SK-N-MC (cell line): ENCODE measurements around the gene SMPD3.

Source experiments
- EZH2 ChIP-seq: fragments of 200-600 bp; sonication (generic); IDR thresholded peaks from one replicate; pipeline ENCODE4 v1.6.1; 2017; ENCODE audit warnings: antibody characterized with exemption
- FOXP2 ChIP-seq: optimal IDR thresholded peaks from 2 replicates; pipeline ENCODE3; 2011; ENCODE audit warnings: mild to moderate bottlenecking, moderate library complexity; ENCODE audit not compliant: insufficient read depth; ENCODE audit errors: extremely low read length, control extremely low read depth
- POLR2AphosphoS5 ChIP-seq: IDR thresholded peaks from 2 replicates; pipeline ENCODE4 v1.6.1; 2012; ENCODE audit warnings: mild to moderate bottlenecking, low read depth, low read length, borderline replicate concordance

DNA sequence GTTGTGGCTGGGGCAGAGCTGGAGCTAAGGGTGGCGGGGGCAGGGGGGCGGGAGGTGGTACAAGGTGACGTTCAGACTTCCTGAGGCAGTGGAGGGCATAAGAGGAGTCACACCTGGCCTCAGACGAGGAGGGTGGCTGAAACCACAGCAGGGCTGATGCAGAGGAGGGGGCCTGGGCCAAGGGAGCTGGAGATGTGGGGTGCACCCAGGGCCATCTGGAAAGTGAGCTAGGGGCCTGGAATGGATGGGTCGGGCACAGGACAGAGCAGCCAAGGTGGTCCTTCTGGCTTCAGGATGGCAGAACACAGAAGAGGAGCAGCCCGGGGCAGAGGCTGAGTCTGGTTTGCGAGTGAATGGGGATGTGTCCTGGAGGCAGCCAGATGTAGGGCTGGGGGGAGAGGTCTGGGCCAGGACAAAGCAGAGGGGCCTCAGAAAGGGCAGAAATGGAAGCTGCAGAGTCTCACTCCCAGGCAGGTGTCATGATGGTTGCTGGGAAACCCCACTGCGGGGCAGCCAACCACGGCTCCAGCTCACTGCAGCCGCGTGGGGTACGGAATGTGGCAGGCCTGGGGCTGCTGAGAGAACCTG lies 79.9 kb downstream of the SMPD3 start:
- TF ChIP-seq EZH2 = no peak
- no peak for TF ChIP-seq POLR2AphosphoS5
- TF ChIP-seq FOXP2 = no peak
